Heart left ventricle (tissue), 13 donors: ENCODE data around the gene ARHGAP23.

ENCODE experiments used
- POLR2A ChIP-seq, 2 donors: fragments of 450-650 bp; IDR thresholded peaks; one replicate each; pipeline ENCODE4 v1.6.1; 2017; ENCODE audit warnings: antibody characterized with exemption in 2 of 2, mild to moderate bottlenecking in 2 of 2, moderate library complexity in 2 of 2
- TF ChIP-seq, protein P1 (sequence below), 12 donors: fragments of 200-600 bp; sonication (generic) in 4 of 12; IDR thresholded peaks; one replicate each; pipeline versions ENCODE4 v1.5.0 to v1.8.0; 2018 to 2022; ENCODE audit warnings: antibody characterized with exemption in 12 of 12, mild to moderate bottlenecking in 5 of 12
- donor health status: ischemic (EF 13 %, LVEDD 7.1; RV severe dilation, severe dysfunction).
- donor health status: DM: no; HTN: yes; CAD: no.
- donor health status: DM: no; HTN: no; CAD: no.
- donor health status: ischemic (EF 25% LVEDD 6.9; RV normal size, moderate dysfunction).
- donor health status: ischemic (EF 25% LVEDD 5.7; RV mildly dilated, moderate dysfunction).
- donor health status: ischemic (EF 35%, LVEDD 5.7; RV mildly dilated, moderate dysfunction).
- donor health status: nonischemic (EF 11% LVEDD 7.7; RV severe dilation, severe dysfunction).
- donor health status: DM: yes; HTN: yes; CAD: no.
- donor health status: PGD.
- donor health status: ischemic (EF 29% LVEDD 5.4; RV normal size, mild dysfunction).
- donor health status: nonischemic (EF 23%, LVEDD 6.1; RV moderate dilation, normal function).

DNA sequence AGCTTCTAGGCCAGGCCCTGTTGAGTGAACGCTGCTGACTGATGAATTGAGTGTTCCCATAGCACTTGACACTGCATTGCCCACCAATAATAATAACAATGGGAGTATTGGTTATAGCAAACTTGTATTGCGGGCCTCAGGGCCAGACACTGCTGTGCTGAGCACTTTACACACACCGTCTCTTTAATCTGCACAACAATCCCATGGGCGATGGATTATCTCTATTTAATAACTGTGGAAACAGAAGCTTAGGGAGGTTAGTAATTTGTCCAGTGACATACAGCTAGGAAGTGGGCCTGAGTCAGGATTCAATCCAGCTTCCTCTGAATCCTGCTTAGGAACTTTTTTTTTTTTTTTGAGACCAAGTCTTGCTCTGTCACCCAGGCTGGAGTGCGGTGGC is 11.2 kb downstream of the ARHGAP23 start:
- no peak for TF ChIP-seq POLR2A (IDR thresholded peaks at IDR 0.05)
- TF ChIP-seq, protein P1, sequence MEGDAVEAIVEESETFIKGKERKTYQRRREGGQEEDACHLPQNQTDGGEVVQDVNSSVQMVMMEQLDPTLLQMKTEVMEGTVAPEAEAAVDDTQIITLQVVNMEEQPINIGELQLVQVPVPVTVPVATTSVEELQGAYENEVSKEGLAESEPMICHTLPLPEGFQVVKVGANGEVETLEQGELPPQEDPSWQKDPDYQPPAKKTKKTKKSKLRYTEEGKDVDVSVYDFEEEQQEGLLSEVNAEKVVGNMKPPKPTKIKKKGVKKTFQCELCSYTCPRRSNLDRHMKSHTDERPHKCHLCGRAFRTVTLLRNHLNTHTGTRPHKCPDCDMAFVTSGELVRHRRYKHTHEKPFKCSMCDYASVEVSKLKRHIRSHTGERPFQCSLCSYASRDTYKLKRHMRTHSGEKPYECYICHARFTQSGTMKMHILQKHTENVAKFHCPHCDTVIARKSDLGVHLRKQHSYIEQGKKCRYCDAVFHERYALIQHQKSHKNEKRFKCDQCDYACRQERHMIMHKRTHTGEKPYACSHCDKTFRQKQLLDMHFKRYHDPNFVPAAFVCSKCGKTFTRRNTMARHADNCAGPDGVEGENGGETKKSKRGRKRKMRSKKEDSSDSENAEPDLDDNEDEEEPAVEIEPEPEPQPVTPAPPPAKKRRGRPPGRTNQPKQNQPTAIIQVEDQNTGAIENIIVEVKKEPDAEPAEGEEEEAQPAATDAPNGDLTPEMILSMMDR (IDR thresholded peaks at IDR 0.05) = no peak
